ENCODE results near the gene UGT1A9.

- TF ChIP-seq CTCF (conservative IDR thresholded peaks at IDR 0.05) (no peak), EZH2 (IDR thresholded peaks at IDR 0.05; ENCODE audit: low read depth) (no peak)
Measured at GRCh38 chr2:233714121-233714520, 42.4 kb downstream of the UGT1A9 start.

Data from PC-9 (cell line).